DOHH2 (cell line): ENCODE measurements around the gene CISD3.

Experiments used
- H3F3A ChIP-seq: fragments of 200-600 bp; sonication (generic), shearing (Covaris generic); 2 replicates; pipeline ENCODE4 v1.6.0; 2016; ENCODE audit warnings: antibody characterized with exemption, mild to moderate bottlenecking; ENCODE audit not compliant: control insufficient read depth, insufficient read depth
- H3K27ac ChIP-seq: fragments of 200-600 bp; sonication (generic); 2 replicates; pipeline ENCODE4 v1.5.1; 2014; ENCODE audit warnings: low read depth, mild to moderate bottlenecking, low read length, moderate library complexity
- H3K27me3 ChIP-seq: fragments of 200-600 bp; sonication (generic); 2 replicates; pipeline ENCODE4 v1.6.1; 2014; ENCODE audit warnings: mild to moderate bottlenecking, low read length, mixed read lengths; ENCODE audit not compliant: control insufficient read depth
- H3K36me3 ChIP-seq: fragments of 200-600 bp; sonication (generic); 2 replicates; pipeline ENCODE4 v1.6.1; 2014; ENCODE audit warnings: mild to moderate bottlenecking, low read length, moderate library complexity, mixed read lengths; ENCODE audit not compliant: control insufficient read depth
- H3K4me1 ChIP-seq: fragments of 200-600 bp; sonication (generic); 2 replicates; pipeline ENCODE4 v1.6.1; 2014; ENCODE audit warnings: mild to moderate bottlenecking, low read length, mixed read lengths; ENCODE audit not compliant: control insufficient read depth
- H3K4me2 ChIP-seq: fragments of 200-600 bp; sonication (generic); 2 replicates; pipeline ENCODE4 v1.6.0; 2014; ENCODE audit warnings: mild to moderate bottlenecking, low read length, moderate library complexity
- H3K4me3 ChIP-seq: fragments of 200-600 bp; sonication (generic); 2 replicates; pipeline ENCODE4 v1.5.1; 2014; ENCODE audit warnings: mild to moderate bottlenecking, low read length, mixed read lengths
- H3K79me2 ChIP-seq: fragments of 200-600 bp; sonication (generic); 2 replicates; pipeline ENCODE4 v1.6.1; 2014; ENCODE audit warnings: mild to moderate bottlenecking, low read length, mixed read lengths; ENCODE audit not compliant: control insufficient read depth
- H3K9me2 ChIP-seq: fragments of 200-600 bp; sonication (generic); replicated peaks from 2 replicates; pipeline ENCODE4 v1.6.1; 2014; ENCODE audit warnings: mild to moderate bottlenecking, low read length, mixed read lengths; ENCODE audit not compliant: control insufficient read depth
- H3K9me3 ChIP-seq: fragments of 200-600 bp; sonication (generic); 2 replicates; pipeline ENCODE4 v1.6.1; 2014; ENCODE audit warnings: antibody characterized with exemption, low read length, mixed read lengths; ENCODE audit not compliant: control insufficient read depth, insufficient read depth
- H4K20me1 ChIP-seq: fragments of 200-600 bp; sonication (generic); 2 replicates; pipeline ENCODE4 v1.6.0; 2014; ENCODE audit warnings: low read depth, mild to moderate bottlenecking, antibody characterized with exemption, low read length, moderate library complexity; ENCODE audit not compliant: control insufficient read depth, insufficient read depth
- CTCF ChIP-seq: fragments of 200-600 bp; sonication (generic); IDR thresholded peaks from one replicate; pipeline ENCODE4 v1.5.1; 2014; ENCODE audit warnings: antibody characterized with exemption, mild to moderate bottlenecking, low read depth, low read length; ENCODE audit not compliant: poor library complexity, severe bottlenecking
- EZH2phosphoT487 ChIP-seq: fragments of 200-600 bp; sonication (generic); IDR thresholded peaks from 2 replicates; pipeline ENCODE4 v1.6.1; 2017; ENCODE audit warnings: borderline replicate concordance, mild to moderate bottlenecking, antibody characterized with exemption, low read length, moderate library complexity, mixed read lengths

The CISD3 gene

DNA sequence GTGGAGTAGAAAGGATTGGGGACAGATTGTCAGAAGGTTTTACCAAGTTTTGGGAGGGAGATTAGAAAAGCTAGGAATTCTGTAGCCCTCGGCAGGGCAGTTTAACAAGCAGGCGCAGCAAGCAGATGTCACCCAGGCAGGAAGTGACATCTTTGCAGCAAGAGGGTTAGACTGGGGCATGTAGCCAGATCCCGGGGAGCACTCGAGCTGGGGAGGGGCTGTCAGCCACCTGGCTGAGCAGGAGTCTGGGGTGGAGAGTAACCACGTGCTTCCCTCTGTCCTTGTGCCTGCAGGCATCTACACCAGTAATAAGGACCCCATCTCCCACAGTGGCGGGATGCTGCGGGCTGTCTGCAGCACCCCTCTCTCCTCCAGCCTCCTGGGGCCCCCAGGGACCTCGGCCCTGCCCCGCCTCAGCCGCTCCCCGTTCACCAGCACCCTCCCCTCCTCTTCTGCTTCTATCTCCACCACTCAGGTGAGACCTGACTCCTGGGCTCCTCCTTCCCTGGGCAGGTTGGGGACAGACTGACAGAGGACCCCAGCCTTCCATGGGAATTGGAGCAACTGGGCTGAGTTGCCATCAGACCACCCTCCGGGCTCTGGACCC, 12.9 kb upstream of the CISD3 start:
- no peaks in the 10 kb centered on the region for H3K27me3 ChIP-seq
- H3K9me2 ChIP-seq, result no peaks in the 10 kb centered on the region
- peaks cover 88% of the 10 kb centered on the region for H3K36me3 ChIP-seq
- no peaks in the 10 kb centered on the region for H4K20me1 ChIP-seq
- no peaks in the 10 kb centered on the region for H3K9me3 ChIP-seq
- no peak overlapping the region for H3K4me3 ChIP-seq
- peaks cover 11% of the 10 kb centered on the region for H3K4me1 ChIP-seq
- H3F3A ChIP-seq, result no peaks in the 10 kb centered on the region
- TF ChIP-seq EZH2phosphoT487 (no peak), CTCF (no peak)
- no peak overlapping the region for H3K27ac ChIP-seq
- H3K4me2 ChIP-seq, result no peak overlapping the region
- no peaks in the 10 kb centered on the region for H3K79me2 ChIP-seq

DNA sequence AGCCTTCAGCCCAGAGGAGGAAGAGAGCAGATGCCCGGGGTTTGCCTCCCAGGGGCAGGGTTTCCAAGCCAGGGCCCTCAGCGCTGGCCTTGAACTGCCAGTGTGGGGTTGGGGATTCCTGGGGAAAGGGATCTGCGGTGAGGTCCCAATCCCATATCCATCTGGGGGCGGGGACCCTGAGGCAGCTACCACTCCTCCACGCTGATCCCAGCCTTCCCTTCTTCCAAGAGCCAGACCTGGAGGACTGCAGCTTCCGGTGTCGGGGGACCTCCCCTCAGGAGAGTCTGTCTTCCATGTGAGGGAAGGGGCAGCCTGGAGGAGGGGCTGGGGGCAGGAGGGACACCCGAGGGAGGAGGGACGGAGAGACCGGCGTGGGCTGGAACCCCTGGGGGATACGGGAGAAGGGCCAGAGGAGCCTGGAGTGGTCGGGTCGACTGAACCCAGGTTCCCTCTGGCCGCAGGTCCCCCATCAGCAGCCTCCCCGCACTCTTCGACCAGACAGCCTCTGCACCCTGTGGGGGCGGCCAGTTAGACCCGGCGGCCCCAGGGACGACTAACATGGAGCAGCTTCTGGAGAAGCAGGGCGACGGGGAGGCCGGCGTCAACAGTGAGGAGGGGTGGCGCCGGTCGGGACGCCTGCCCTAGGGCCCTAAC, 10.7 kb upstream of the CISD3 start:
- Histone ChIP-seq H3K9me2 (no peaks in the 10 kb centered on the region), H3K27me3 (no peaks in the 10 kb centered on the region), H3K9me3 (no peaks in the 10 kb centered on the region), H3K79me2 (no peaks in the 10 kb centered on the region), H3K4me2 (no peak overlapping the region), H3K4me1 (peaks cover 11% of the 10 kb centered on the region), H3K4me3 (no peak overlapping the region), H3K27ac (no peak overlapping the region), H4K20me1 (no peaks in the 10 kb centered on the region), H3K36me3 (peaks cover 75% of the 10 kb centered on the region), H3F3A (no peaks in the 10 kb centered on the region)
- TF ChIP-seq EZH2phosphoT487 (no peak), CTCF (no peak)

DNA sequence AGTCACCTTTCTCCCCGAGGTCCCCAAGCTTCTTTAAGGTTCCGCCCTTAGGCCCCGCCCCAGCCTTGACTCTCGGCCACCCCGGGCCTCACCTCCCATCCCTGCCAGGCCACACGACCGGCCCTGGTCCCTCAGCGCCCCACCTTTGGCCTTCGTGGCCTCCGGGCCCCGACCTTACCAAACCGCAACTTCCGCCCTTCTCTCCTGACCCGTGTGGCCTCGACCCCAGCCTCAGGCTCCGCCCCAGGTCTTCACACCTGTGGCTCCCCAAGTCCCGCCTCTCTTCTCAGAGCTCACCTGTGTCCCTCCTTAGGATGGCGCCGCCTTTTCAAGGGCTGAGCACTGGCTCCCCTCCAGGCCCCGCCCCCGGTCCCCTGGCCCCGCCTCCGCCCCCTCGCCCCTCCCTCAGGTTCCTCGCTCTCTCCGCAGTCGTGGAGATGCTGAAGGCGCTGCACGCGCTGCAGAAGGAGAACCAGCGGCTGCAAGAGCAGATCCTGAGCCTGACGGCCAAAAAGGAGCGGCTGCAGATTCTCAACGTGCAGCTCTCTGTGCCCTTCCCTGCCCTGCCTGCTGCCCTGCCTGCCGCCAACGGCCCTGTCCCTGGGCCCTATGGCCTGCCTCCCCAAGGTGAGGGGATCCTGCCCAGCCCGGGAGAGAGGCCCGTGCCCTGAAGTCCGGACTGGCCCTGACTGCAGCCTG, 10.0 kb upstream of the CISD3 start:
- TF ChIP-seq EZH2phosphoT487 (no peak), CTCF (no peak)
- Histone ChIP-seq H3K36me3 (peaks cover 74% of the 10 kb centered on the region), H3K27ac (no peak overlapping the region), H3K9me3 (no peaks in the 10 kb centered on the region), H3F3A (no peaks in the 10 kb centered on the region), H3K4me2 (no peak overlapping the region), H3K4me3 (no peak overlapping the region), H3K9me2 (no peaks in the 10 kb centered on the region), H3K79me2 (no peaks in the 10 kb centered on the region), H3K4me1 (peaks cover 11% of the 10 kb centered on the region), H3K27me3 (no peaks in the 10 kb centered on the region), H4K20me1 (no peaks in the 10 kb centered on the region)
